Fibroblast of lung (primary cell): ENCODE measurements around the gene CATSPER1.

Source experiments
- EZH2 ChIP-seq: IDR thresholded peaks from 2 replicates; pipeline ENCODE4 v1.5.1; 2012; ENCODE audit warnings: low read length, control low read depth, mild to moderate bottlenecking; ENCODE audit errors: missing control alignments
- TF ChIP-seq, protein P1 (sequence below), 2 donors: IDR thresholded peaks in 1 of 2; conservative IDR thresholded peaks in 1 of 2; 1 replicate in 1 of 2; 2 replicates in 1 of 2; pipeline ENCODE4 v1.5.1; 2011 to 2012; ENCODE audit warnings: low read length in 2 of 2, control low read depth in 1 of 2, inconsistent platforms in 1 of 2, low read depth in 1 of 2, mild to moderate bottlenecking in 1 of 2

DNA sequence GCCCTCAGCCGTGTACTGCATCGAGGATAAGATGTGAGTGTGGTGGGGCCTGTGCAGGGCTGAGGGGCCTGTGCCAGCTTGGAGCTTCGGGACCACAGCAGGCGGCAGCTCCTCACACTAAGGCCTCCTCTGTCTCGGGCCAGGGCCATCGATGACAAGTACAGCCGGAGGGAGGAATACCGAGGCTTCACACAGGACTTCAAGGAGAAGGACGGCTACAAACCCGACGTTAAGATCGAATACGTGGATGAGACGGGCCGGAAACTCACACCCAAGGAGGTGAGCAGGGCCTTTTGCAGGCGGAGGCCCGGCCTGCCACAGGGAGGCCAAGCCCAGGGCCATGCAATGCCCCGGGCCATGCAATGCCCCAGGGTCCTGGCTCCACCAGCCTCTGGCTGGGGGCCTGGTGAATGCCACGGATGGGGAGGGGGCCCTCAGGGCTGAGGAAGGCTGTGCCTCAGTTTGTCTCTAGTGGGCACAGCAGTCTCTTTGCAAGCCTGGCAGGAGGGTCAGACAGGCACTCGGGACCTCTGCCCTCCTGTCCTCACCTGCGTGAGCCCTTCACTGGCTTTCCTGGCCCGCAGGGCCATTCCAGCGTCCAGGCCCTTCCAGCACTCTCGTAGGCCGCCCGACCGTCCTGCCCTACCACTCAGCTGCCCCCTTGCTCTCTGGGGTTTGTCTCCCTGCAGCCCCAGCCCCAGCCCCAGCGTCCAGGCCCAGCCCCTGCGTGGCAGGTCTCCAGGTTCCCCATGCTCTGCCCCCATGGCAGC, 48.5 kb downstream of the CATSPER1 start:
- TF ChIP-seq, protein P1, sequence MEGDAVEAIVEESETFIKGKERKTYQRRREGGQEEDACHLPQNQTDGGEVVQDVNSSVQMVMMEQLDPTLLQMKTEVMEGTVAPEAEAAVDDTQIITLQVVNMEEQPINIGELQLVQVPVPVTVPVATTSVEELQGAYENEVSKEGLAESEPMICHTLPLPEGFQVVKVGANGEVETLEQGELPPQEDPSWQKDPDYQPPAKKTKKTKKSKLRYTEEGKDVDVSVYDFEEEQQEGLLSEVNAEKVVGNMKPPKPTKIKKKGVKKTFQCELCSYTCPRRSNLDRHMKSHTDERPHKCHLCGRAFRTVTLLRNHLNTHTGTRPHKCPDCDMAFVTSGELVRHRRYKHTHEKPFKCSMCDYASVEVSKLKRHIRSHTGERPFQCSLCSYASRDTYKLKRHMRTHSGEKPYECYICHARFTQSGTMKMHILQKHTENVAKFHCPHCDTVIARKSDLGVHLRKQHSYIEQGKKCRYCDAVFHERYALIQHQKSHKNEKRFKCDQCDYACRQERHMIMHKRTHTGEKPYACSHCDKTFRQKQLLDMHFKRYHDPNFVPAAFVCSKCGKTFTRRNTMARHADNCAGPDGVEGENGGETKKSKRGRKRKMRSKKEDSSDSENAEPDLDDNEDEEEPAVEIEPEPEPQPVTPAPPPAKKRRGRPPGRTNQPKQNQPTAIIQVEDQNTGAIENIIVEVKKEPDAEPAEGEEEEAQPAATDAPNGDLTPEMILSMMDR (conservative IDR thresholded peaks at IDR 0.05 in 1 of 2, IDR thresholded peaks at IDR 0.05 in 1 of 2; ENCODE audit: low read depth in 1 of 2, low read length in 2 of 2): no peak
- no peak for TF ChIP-seq EZH2
